ENCODE results near the gene OR2F2. TPM values are rescaled to one million over a fixed set of nuclear protein-coding genes. Genes with fewer than 3 reads are reported as not detected.

The OR2F2 gene
- total RNA-seq, 4 donors from 2014 or later = not detected

DNA sequence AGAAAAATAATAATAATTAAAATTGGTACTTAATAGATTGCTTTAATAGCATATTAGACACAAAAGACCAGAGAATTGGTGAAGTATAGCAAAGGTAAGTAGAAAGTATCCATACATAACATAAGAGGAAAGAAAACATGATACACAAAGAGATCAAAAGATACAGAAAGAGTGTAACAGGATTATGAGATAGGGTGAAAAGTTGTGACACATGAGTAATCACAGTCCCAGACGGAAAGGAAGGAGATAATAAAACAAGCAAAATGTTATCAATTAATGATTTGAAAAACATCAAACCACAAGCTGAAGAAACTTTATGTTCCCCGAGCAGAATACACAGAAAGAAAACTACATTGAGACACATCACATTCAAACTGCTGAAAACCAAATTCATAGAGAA, 43.6 kb upstream of the OR2F2 start:
- Histone ChIP-seq H3K4me3 (no peak overlapping the region), H3K27ac (no peak overlapping the region), H3K9me3 (no peaks in the 10 kb centered on the region), H3K36me3 (no peaks in the 10 kb centered on the region), H3K4me1 (no peaks in the 10 kb centered on the region), H3K27me3 (no peaks in the 10 kb centered on the region)
- TF ChIP-seq CTCF (IDR thresholded peaks at IDR 0.05) (no peak), POLR2A (IDR thresholded peaks at IDR 0.05) (no peak)
- no peak for DNase-seq

DNA sequence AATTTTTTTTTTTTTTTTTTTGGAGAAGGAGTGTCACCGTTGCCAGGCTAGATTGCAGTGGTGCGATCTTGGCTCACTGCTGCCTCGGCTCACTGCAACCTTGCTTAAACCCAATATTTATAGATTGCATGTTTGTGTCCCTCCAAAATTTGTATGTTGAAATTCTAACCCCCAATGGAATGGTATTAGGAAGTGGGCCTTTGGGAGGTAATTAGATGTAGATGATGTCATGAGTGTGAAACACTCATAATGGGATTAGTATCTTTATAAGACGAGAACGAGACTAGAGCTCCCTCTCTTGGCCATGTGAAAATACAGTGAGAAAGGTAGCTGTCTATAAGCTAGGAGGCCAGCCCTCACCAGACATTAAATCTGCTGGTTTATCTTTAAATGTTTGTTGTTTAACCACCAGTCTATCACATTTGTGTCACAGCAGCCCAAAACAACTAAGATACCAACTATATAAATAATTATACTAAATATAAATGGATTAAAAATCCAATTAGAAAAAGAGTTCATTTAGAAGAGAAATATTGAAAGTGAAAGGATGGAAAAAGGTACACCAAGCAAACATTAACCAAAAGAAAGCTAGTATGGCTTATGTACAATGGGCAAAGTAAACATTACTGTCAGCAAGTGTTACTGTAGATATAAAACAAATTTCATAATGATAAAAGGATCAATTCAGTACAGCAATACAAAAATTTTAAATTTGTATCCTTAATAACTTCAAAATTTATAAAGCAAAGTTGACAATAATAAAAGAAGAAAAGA, 42.3 kb upstream of the OR2F2 start:
- no peak overlapping the region for H3K4me3 ChIP-seq
- DNase-seq = no peak
- no peak for TF ChIP-seq POLR2A (IDR thresholded peaks at IDR 0.05)
- TF ChIP-seq CTCF (IDR thresholded peaks at IDR 0.05) = peak in 4 of 6 experiments; percentile 24 to 42 (median 40)
- H3K36me3 ChIP-seq = no peaks in the 10 kb centered on the region
- H3K27ac ChIP-seq = no peak overlapping the region
- H3K9me3 ChIP-seq = no peaks in the 10 kb centered on the region
- H3K27me3 ChIP-seq = no peaks in the 10 kb centered on the region
- H3K4me1 ChIP-seq = no peaks in the 10 kb centered on the region

DNA sequence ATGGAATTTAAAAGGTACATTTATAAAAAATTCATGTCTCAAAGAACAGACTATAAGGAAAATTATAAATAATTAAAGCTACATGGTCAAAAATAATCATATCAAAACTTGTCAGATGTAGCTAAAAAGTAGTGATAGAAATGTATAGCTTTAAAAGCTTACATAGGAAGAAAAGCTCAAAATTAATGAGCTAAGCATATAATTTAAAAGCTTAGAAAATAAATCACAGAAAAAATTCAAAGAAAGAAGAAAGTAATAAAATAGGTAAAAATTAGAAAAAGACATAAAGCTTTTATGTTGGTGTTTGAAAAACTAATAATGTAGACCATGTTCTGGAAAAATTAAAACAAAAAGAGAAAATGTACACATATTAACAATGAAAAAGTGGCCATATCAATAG, 38.4 kb upstream of the OR2F2 start:
- no peak for DNase-seq
- peaks cover 0 to 10% (median 0%) of the 10 kb centered on the region in 4 donors for H3K4me1 ChIP-seq
- TF ChIP-seq POLR2A (IDR thresholded peaks at IDR 0.05) = no peak
- H3K9me3 ChIP-seq = no peaks in the 10 kb centered on the region
- H3K36me3 ChIP-seq = no peaks in the 10 kb centered on the region
- H3K27me3 ChIP-seq = no peaks in the 10 kb centered on the region
- no peak overlapping the region for H3K4me3 ChIP-seq
- no peak overlapping the region for H3K27ac ChIP-seq

- Histone ChIP-seq H3K4me3 (no peak overlapping the region), H3K4me1 (peaks cover 0 to 17% (median 0%) of the 10 kb centered on the region in 4 donors), H3K36me3 (no peaks in the 10 kb centered on the region), H3K9me3 (no peaks in the 10 kb centered on the region), H3K27ac (no peak overlapping the region), H3K27me3 (no peaks in the 10 kb centered on the region)
- TF ChIP-seq POLR2A (IDR thresholded peaks at IDR 0.05) = no peak
- TF ChIP-seq CTCF (IDR thresholded peaks at IDR 0.05) = no peak
- no peak for DNase-seq
Measured at GRCh38 chr7:143898810-143899209, 36.2 kb upstream of the OR2F2 start.

- Histone ChIP-seq H3K4me1 (peaks cover 0 to 23% (median 0%) of the 10 kb centered on the region in 4 donors), H3K27me3 (no peaks in the 10 kb centered on the region), H3K36me3 (no peaks in the 10 kb centered on the region), H3K4me3 (peak overlapping the region in 2 of 4 donors; percentile 87 to 88), H3K27ac (peak overlapping the region in 3 of 4 donors; percentile 7 to 98 (median 97)), H3K9me3 (no peaks in the 10 kb centered on the region)
- peak in 1 of 3 donors; percentile 73 for DNase-seq
- TF ChIP-seq POLR2A (IDR thresholded peaks at IDR 0.05) (no peak), CTCF (IDR thresholded peaks at IDR 0.05) (no peak)
Measured at GRCh38 chr7:143900230-143900766, 34.7 kb upstream of the OR2F2 start.

DNA sequence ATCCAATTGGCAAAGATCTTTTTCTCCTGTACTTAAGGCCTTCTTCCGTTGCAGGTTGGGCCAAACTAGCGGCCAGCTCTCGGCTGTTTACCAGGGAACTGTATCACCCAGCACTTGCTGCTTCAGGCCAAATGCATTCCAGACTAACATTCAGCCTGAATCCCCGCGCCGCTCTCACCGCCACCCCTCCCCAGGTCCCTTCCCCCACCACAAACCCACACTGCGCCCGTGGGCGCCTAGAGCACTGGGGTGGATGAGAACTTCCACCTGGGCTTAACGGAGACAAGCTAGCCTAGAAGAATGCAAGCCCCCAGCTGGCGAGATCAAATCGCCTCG, 33.7 kb upstream of the OR2F2 start:
- H3K27ac ChIP-seq = peak overlapping the region; percentile 87 to 98 (median 94)
- DNase-seq = peak in 1 of 3 donors; percentile 62
- no peak for TF ChIP-seq CTCF (IDR thresholded peaks at IDR 0.05)
- TF ChIP-seq POLR2A (IDR thresholded peaks at IDR 0.05) = no peak

More for the DNA sequence above, 33.7 kb upstream of the OR2F2 start:
- peaks cover 0 to 23% (median 0%) of the 10 kb centered on the region in 4 donors for H3K4me1 ChIP-seq
- no peaks in the 10 kb centered on the region for H3K9me3 ChIP-seq
- H3K27me3 ChIP-seq = no peaks in the 10 kb centered on the region
- H3K36me3 ChIP-seq = no peaks in the 10 kb centered on the region
- peak overlapping the region; percentile 72 to 88 (median 82) for H3K4me3 ChIP-seq

Measured in Peyer's patch (tissue), 4 donors.